Measurements from ENCODE around the gene CLIP2. TPM values are rescaled to one million over a fixed set of nuclear protein-coding genes. Genes with fewer than 3 reads are reported as not detected.
A peak's percentile ranks its signal among the peaks of the same experiment; 100 is the strongest.

The CLIP2 gene
- total RNA-seq, 1 experiment from 2014 or later = 39.9 TPM

- in situ Hi-C loops (cut with HindIII; ENCODE audit: low pct_unique_long_range_greater_than_20kb, low sequenced_read_pairs) = no loop called here
- DNase-seq (ENCODE audit: low read depth, low spot score) (no peak), ATAC-seq (peak; percentile 23; the same call in 1 of the 2 replicates)
- H3K4me1 ChIP-seq (ENCODE audit: control insufficient read depth, insufficient read depth, low read length) = peaks cover 30% of the 10 kb centered on the region
- H3K27ac ChIP-seq (ENCODE audit: low read length) = peak overlapping the region; percentile 82
- H3K9me3 ChIP-seq (ENCODE audit: control insufficient read depth, insufficient read depth, low read depth, low read length) = no peaks in the 10 kb centered on the region
- H3K4me3 ChIP-seq (ENCODE audit: low read depth in 2 of 2, low read length in 2 of 2) = peak overlapping the region; percentile 63 to 75
- H3K27me3 ChIP-seq (ENCODE audit: control insufficient read depth, insufficient read depth, low read length) = no peaks in the 10 kb centered on the region
- no peaks in the 10 kb centered on the region; the same call in 1 of the 2 replicates for H3K36me3 ChIP-seq (ENCODE audit: control insufficient read depth, insufficient read depth, low read length)
- TF ChIP-seq CTCF (IDR thresholded peaks at IDR 0.05) (no peak), REST (IDR thresholded peaks at IDR 0.05; ENCODE audit: insufficient read depth in 1 of 2, low read depth in 2 of 2, low read length in 1 of 2) (no peak), POLR2AphosphoS5 (IDR thresholded peaks at IDR 0.05; ENCODE audit: low read depth, low read length) (no peak), SIN3A (IDR thresholded peaks at IDR 0.05; ENCODE audit: borderline replicate concordance, insufficient read depth, low read depth, low read length) (no peak), TCF7L2 (IDR thresholded peaks at IDR 0.05; ENCODE audit: low read depth, low read length) (no peak)
- CTCF ChIA-PET = no interaction called here
- BruUV-seq (replicated peaks) = no TSS peak
- intact Hi-C loops (cut with micrococcal nuclease; ENCODE audit: unreplicated experiment) = no loop called here
- POLR2A ChIA-PET = no interaction called here
Observed at GRCh38 chr7:74455291-74455804, 166.1 kb downstream of the CLIP2 start.

Other genes with a start within 250 kb of the CLIP2 start
- 59.6 TPM for gene LIMK1, start 205.6 kb upstream of the CLIP2 start, total RNA-seq (2021; ENCODE audit: unreplicated experiment)
- gene EIF4H, start 115.1 kb upstream of the CLIP2 start, total RNA-seq (2021; ENCODE audit: unreplicated experiment) = 318 TPM
- gene LAT2, start 79.4 kb upstream of the CLIP2 start, total RNA-seq (2021; ENCODE audit: unreplicated experiment) = 2.7 TPM
- gene RFC2, start 35.0 kb upstream of the CLIP2 start, total RNA-seq (2021; ENCODE audit: unreplicated experiment) = 56.2 TPM
- gene GTF2IRD1, start 164.5 kb downstream of the CLIP2 start, total RNA-seq (2021; ENCODE audit: unreplicated experiment) = 54.0 TPM

All from Panc1 (cell line).